Measurements from ENCODE around the gene RAI2.

Gene RAI2

DNA sequence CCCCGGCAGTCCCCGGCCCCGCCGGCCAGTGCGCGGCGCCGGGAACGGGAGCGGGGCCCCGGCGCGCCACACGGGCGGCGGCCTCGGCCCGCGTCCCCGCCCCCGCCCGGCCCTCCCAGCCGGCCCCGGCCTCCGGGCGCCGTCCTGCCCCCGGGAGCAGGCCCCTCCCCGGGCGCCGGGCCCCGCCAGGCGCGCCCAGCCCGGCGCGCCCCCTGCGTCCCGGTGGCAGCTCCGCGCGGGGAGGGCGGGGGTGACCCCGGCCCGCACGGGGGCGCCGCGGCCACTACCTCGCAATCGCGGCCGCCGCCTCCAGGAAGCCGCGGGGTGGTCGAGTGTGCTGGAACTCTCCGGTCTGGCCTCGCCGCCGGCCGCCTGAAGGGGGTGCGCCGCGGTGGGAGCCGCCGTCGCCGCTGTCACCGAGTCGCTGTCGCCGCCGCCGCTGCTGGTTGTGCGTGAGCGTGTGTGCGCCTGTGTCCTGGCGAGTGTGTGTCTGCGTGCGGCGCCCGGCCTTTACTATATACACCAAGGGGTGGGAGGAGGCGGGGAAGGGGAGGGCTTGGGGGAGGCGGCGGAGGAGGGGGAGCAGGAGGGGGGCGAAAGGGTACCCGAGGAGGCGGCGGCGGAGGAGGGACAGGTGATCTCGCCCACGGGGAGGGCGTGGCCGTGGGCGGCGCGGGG, at the start of gene RAI2:
Gene RAI2 (minus strand): TSS at position 488 of the 678 bp plus-strand sequence. CDS start 59,288 bp downstream, outside the sequence.
- DNase-seq = no peak

DNA sequence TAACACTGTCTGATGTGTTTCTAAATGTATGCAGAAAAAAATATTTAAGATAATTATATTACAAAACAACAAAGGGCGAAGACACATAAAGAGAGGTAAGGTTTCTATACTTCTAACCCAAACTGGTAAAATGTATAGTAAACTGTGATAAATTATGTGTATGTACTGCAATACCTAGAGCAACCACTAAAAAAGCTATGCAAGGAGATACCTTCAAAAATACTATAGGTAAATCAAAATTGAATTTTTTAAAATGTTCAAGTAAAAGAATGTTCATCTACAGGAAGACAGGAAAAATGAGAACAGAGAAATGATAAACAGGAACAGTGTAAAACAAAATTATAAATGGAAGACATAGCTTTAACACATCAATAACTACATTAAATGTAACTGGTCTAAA, 27.3 kb upstream of the RAI2 start:
- no peak for DNase-seq

DNA sequence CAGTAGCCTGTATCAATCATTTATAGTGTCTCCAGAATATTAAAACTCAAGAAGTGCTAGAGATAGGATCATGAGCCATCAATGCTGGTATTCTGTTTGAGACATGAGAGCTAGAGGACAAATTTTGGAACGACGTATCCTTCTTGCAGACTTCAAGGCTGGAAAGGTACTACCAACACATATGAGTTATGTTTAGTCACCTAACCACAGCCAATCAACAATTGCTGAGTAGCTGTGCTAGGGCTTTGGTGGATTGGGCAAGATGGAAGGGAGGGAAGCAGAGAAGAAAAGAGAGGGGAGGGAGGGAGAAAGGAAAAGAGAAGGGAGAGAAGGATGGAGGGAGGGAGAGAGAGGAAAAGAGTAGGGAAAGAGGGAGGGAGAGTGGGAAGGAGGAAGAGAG, 21.6 kb upstream of the RAI2 start:
- DNase-seq = no peak

DNA sequence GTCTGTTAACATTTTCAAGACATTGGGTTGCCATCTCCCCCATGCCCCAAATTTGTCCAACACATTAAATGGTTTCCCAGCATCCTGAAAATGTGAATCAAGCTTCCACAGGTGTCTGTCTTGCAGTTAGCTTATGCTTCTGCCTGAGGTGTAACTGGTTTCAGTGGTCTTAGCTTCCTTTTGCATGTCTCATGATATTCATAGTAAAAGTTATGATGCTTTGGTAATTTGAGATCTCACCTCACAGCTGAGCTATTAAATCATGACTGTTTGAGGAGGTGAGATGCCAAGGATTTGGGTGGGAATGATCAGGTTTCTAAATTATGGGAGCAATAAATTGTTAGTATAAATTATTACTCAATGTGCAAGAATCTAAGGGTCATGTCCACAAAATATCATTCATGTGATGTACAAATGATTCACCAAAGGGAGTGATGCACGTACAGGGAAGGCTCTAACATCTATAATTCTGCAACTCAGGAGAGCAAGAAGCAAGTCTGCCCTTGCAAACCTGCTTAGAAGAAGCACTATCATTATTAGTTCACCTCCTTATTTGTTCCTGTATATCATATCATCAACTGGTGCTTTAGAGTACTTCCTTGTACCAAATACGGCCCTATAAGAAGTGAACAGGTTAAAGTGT, 17.1 kb upstream of the RAI2 start:
- no peak for DNase-seq

DNA sequence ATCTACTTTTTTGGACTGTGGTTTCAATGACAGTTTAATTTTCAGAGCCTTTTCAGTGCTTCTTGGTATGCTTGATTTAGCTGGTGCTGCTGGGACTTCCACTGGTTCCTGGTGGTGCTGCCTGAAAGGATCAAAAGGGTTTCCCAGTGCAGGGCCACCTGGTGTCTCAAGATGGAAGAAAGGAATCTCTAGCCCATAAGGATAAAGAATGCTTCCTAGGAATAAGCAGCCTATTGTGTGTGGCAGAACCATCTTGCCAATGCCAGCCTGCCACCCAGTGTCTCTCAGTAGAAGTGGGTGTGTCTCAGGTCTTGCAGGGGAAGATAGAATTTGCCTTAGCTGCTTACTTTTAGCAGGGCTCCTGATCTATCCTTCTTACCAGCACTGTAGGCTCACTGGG, 15.0 kb upstream of the RAI2 start:
- DNase-seq = no peak

DNA sequence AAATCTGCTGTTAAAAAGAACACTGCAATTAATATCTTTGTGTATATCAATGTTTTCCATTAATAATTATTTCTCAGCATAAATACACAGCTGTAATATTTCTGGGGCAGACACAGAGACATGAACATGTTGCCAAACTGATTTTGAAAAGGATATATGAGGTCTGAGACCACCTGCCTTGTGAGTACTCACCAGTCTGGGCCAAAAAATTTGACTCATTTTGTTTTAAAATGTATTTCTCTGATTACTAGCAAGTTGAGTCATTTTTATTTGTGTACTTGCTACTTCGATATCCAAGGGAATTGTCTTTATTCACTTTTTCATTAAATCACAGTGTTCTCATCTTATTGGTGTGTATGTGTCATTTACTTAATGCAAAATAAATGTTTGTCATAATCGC, 8.5 kb upstream of the RAI2 start:
- no peak for DNase-seq

DNA sequence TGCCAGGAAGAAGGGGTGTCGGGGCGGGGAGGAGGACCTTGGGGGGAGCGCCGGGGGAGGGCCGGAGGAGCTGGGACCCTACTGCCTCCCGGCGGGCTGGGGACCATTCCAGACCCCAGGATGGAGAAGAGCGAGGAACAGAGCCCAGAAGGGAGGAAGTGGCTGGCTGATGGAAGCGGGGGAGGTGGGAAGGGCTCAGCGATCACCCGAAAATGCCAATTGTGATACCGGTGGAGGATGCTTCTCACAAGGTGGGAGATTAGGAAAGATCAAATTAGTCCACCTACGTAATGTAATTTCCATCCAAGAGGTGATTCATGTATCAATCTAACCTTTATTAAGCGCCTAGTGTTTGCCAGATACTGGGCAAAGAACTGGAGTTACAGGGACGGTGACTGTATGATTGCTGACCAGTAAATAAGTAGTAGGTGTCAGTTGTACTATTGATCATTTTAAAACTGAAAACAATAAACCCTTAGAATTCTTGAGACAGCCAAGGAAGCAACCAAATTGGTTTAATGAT, 452 bp upstream of the RAI2 start:
- DNase-seq = no peak

DNA sequence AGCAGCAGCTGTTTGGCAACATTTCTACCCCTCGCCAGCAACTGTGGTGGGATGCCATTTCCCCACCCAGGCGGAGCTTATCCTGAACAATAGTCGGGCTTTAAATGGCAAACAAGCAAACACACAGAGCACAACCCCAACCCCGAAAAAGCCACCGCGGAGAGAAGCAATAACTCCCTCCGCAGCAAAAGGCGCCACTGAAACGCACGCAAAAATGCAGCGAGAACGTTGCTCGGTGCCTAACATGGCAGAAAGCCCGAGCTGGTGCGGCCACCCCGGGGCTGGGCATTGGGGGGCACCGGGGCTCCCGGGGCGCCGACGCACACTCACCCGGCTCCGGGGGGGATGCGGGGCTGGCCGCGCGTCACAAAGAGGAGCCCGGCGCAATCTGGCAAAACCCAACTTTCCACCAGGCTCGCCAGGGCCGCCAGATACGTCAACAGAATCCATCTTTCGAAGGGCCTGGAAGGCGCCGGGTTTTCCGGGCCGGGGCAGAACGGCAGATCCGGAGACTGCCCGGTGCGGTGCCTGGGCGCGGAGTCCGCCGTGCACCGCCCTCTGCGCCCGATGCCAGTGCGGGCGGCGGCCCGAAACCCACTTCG, 818 bp downstream of the RAI2 start:
- DNase-seq = no peak

DNA sequence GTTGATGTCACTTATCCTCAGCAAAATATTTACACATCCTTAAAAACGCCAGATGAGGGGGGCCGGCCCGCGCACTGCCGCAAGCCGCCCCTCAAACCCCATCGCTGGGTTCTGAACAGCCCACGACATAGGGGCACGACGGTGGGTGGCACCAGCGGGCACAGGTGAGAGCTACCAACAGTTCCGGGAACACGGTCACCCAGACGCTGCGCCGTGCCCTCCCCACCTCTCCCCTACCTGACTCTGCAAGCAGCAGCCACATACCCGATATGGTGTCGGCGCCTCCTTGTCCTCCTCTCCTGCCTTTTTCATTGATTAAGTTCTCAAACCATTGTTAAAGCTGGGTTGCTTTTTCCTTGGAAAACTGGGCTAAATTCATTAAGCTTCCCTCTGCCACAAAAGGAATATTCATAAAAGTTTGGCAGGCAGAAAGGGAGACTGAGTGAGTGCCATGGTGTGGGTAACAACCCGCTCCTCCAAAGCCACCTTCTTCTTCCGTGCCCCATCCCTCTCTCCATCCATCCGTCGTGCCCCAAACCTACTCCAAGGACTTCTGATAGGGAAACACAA, 1.4 kb downstream of the RAI2 start:
- DNase-seq = no peak

DNA sequence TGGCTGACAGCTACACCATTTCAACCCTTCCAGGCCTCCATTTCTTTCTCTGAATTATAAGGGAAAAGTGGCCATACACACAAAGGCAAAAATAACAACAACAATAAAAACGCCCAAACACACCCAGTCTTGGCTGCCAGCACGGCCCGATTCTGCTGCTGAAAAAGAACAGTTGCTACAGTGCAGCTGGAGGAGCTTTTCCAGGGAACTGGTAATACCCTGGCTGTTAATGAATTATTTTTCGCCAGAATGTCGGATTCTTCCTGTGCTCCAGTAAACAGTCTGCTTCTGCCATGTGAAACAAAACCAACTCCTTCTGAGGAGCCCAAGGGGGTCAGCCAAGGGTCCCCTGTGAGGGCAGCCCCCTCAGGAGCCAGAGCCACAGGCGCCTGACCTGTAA, 6.6 kb downstream of the RAI2 start:
- DNase-seq = no peak

DNA sequence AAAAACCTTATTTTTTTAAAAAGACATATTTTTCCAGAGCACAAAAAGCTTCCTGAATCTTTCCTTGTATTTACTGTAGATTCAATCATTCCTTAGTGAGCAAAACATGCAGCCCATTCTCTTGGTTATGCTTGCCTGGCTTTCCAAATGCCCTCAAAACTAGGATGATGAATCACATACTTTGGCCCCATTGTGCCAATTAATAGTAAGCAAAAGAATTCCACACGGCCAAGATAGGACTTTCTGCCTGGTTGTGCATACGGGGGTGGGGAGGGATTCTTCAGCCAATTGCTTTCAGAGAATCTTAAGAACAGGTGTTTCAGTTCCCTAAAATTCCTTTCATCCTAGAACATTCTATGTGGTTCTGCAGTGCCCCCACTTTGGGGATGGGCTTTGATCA, 7.0 kb downstream of the RAI2 start:
- DNase-seq = no peak

DNA sequence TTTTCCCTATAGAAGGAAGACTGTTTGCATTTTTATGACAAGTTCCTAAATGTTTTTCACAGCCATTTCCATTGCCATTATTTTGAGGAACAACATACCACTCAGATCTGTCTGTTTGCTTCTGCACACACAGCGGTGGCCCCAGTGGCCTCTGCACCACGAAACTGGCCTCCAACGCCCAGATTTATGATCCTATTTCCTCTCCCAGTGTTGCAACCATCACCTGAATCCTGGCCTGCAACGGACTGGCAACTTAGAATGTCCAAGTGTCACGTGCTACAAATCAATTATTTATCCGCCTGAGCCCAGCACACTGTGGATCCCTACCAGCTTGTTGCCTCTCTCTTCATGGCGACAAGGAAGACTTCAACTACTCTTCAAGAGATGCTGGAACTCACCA, 9.2 kb downstream of the RAI2 start:
- no peak for DNase-seq

DNA sequence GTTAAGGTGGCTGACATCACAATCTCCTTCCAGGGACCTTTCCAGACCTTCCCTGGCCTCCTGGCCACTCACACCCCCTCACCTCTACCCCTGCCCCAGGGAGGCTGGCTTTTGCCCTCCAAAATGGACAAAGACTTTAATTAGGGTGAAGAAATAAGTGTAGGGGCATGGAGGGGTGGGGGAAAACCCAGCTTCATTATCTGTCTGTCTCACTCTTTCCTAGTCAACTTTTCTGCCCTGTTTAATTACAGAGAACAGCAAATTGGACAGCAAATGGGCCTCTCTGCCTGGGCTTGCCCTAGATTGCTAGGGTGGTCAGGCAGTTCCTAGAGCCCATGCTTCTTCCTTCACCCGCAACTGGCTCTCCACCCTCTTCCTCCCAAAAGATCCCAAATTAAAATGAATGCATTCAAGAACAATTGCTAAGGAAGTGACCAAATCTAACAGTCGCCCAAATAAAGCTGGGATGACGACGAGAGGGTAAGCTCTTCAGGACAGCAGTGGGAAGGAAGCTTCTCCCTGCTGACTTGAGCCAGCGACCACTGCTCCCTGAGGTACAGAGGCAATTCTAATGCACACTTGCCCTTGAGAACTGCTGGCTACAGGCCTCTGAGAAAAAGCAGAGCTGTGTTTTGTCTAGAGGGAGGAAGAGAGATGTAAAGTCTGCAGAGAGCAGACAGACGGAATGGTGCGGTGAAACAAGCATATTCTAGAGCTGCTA, 12.4 kb downstream of the RAI2 start:
- DNase-seq = no peak

DNA sequence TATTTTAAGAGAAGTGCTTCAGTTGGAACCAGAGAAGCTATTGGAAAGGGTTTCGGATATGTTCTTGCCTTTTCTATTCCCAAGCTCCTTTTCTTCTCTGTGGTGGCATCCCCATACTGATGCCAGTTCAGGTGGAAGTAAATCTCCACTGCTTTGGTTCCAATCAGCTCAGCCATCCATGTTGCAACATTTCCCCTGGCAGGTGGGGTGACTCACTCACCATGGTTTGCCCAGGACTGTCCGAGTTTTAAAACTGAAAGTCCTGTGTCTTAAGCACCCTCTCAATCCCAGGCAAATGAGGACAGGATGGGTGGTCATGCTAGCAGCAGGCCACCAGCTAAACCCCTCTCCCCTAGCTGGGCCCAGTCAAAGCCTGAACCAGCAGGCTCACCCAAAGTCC, 15.1 kb downstream of the RAI2 start:
- DNase-seq = no peak

DNA sequence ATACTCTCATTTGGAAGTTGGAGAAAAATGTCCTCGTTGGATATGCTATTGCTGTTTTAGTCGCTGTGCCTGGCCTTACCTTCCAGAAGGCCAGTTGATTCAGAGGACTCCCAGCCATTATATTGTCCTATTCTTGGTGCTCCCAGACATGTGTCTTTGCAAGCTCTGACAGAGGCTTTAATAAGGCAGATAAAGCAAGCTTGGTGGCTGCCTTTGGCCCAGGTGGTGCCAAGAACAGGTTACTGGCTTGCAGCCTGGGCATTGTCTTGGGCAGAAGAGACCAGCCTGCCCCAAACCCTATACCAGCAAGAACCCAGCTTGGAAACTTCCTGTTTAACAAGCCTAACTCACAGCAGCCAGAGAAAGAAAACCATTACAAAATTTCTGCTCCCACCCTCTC, 16.9 kb downstream of the RAI2 start:
- DNase-seq = no peak

DNA sequence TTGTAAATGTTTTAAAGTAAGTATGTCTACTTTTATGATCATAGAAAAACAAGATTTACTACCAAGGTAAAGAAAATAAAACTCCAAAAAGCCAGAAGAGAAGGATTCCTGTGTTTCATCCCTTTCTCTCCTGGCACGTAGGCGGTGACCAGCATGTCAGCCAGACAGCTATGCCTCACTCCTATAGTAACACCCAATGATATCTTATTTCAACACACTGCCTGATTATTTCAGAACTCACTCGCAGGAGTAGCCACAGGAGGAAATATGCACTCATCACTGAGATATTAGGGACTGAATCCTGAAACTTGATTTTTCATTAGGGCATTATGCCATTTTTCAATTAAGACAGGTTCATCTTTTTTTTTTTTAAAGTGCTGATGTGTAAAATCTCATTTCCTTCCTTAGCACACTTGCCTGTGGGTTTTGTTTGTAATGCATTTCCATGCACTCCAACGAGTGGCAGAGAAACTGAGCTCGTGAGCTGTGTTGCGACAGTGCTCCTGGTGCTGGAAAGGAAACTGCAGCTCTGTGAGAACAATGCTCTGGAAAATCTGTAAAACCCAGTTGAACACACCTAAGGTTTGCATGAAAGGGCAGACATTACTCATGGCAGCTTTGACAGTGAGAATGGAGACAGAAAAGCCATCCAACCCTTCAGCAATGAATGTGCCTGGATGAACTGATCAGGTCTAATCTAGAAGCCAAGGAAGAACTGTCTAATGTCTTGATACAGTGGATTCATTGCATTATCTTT, 18.2 kb downstream of the RAI2 start:
- no peak for DNase-seq

DNA sequence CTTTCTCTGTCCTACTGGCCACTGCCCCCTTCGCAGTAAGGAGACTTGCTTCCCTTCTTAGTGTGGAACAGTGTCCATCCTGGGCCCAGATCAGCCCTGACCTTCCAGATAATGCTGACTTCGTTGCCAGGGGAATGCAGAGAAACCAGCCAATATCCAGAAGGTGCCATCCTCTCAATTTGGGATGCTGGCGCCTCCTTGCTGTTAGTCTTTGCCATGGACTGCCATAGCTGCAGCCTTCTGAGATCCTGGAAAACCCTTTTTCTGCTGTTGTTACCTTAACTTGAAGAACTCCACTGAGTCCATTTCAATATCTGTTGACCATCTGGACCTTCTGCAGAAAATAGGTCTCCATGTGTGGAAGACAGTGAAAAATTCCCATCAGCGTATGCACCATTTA, 21.8 kb downstream of the RAI2 start:
- no peak for DNase-seq

DNA sequence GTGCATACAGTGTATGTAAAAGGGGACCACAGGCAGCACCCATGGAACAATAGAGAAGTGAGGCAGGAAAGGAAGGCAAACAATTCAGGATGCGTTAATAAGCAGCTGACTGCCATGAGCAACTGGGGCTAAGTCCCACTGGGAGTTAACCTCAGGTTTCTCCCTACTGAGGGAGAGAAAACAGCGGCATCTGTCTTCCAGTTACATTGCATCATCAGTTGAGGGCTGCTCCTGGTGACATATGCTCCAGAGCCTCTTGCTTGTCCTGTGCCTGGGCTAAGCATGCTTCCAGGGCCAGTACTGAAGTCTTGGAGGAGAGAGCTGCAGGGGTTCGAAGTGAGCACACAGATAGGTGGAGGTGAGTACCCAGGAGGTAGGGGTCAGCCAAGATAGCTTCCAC, 24.3 kb downstream of the RAI2 start:
- no peak for DNase-seq

DNA sequence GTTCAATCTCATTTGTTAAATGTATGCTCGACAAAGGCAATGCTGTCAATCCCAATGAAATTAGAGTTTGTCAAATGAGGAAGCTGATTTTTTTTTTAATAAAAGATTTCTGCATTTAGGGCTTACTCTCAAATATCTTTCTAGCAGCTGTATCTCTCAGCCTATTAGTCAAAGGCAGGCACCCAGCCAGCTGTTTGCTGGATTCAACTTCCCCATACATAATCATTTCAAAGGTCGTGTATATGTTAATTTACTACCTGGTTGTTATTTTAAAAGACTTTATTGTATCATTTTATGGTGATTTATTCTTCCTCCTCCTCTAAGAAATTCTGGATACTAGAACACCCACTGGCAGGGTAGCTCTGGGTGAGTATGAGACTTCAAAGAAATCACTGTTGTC, 27.1 kb downstream of the RAI2 start:
- no peak for DNase-seq

DNA sequence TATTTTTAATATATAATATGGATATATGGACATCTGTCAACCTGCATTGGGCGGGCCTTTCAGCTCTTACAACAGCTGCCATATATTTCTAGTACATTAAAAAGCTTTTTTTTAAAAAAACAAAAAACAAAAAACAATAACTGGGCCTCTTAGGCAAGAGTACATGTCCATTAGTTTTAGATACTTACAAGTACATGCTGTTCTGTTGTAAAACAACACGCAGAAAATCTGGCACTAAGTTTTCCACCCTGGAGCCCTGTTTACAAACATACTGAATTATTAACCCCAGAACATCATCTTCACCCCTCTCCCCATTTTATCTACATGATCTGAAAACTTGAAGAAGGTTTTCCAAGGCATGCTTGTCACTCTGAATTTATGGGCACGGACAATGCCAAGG, 29.8 kb downstream of the RAI2 start:
- DNase-seq = no peak

DNA sequence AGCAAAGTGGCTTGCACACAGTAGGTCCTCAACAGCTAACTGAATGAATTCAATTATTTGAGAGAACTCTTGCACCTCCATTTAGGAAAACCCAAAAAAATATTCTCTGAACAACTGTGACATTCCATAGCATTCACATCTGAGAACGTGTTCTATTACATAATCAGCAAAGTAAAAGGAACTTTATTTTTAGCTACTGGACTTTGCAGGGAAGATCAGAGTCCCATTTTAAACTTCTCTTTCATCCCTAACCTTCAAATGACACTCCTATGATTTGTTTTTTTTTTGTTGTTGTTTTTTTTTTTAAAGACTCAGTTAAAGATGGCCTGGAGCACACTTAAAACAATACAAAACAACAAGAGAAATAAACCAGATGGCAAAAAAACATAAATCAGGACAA, 30.9 kb downstream of the RAI2 start:
- DNase-seq = no peak

DNA sequence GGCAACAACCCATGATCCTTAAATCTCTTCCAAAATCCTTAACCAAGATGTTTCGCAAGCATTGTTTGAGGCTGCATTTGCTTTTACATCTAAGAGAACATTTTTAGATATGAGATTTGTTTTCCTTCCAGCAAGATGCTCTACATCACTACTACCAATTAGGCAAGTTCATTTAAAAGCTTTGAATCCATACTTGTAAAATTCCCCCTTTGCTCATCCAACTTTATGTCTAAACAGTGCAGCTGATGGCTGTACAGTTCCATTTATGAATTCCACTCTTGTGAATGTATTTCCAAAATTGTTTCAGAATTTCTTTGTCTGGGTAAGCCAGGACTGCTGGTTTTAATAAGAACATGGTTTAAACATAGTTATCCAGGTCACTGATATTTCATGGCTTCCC, 31.5 kb downstream of the RAI2 start:
- DNase-seq = no peak

DNA sequence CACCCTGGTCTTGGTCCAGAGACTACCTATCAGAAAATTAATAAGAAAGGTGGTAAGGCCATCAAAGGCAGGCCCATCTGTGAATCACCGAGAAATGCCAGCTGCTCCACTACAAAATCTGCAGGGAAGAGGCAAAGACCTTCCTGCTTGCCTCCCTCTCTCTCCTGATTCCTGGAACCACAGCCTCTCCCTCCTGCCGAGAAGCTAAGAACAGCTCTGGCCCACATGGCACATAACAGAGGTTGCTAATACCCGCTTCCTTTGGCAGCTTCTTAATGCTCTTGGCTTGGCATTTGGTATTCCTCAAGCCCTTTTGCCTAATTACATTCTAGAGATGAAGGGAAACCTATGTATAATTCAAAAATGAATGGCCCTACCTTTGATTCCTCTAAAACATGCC, 32.9 kb downstream of the RAI2 start:
- DNase-seq = no peak
